K562 (cell line): ENCODE measurements around the gene ESPN. TPM values are rescaled to one million over a fixed set of nuclear protein-coding genes. Genes with fewer than 3 reads are reported as not detected.

ENCODE experiments used
- CBFA2T2 ChIP-seq: fragments of 450-650 bp; conservative IDR thresholded peaks from 2 replicates; pipeline ENCODE4 v1.6.1; 2017; ENCODE audit warnings: mild to moderate bottlenecking
- DIDO1 ChIP-seq: fragments of 450-650 bp; IDR thresholded peaks from 2 replicates; pipeline ENCODE4 v1.6.1; 2016; ENCODE audit warnings: low read depth, missing biosample characterization, missing genetic modification characterization
- E4F1 ChIP-seq: fragments of 250-450 bp; sonication (Bioruptor Pico); IDR thresholded peaks from 2 replicates; pipeline ENCODE4 v1.5.0; 2021; ENCODE audit warnings: mild to moderate bottlenecking, borderline replicate concordance
- microRNA-seq: library from miRNA; unstranded; fragments of <30 nt; microRNA quantifications from one replicate; pipeline ENCODE4, GENCODE V29; 2018; ENCODE audit warnings: borderline microRNAs expressed
- polyA plus RNA-seq, 8 experiments: library from polyadenylated mRNA; depleted of rRNA in 4 of 8; stranded (reverse) in 5 of 8; unstranded in 3 of 8; fragments of >200 nt; fragmentation: Nextera tagmentation in 2 of 8; fragmentation: Illumina TruSeq in 1 of 8; extraction: Ambion mirVana in 2 of 8; extraction: Trizol in 1 of 8; gene quantifications; 2 replicates each; pipeline versions ENCODE4 v1.2.1 to v1.2.3, GENCODE V29; 2011 to 2014; ENCODE audit warnings: inconsistent platforms in 1 of 8, missing spikeins in 1 of 8
- small RNA-seq: library from RNA; depleted of rRNA; stranded (forward); fragments of <200 nt; gene quantifications from one replicate; pipeline ENCODE3, GENCODE V24; 2014
- total RNA-seq, 7 experiments: library from RNA; depleted of rRNA in 6 of 7; stranded (reverse); fragments of >200 nt in 6 of 7; fragmentation: Illumina TruSeq in 2 of 7; extraction: Trizol in 2 of 7; gene quantifications; 2 replicates each; pipeline versions ENCODE4 v1.2.1 to v1.2.3, GENCODE V29; 2011 to 2021; ENCODE audit warnings: low replicate concordance in 1 of 7

ESPN gene
- total and polyA plus RNA-seq, 9 of the 15 experiments (the other 6 are each of a cell fraction or from before 2014, with no cell fraction given) = 0.07 to 1.2 (median 0.45) TPM; not detected in 3

DNA sequence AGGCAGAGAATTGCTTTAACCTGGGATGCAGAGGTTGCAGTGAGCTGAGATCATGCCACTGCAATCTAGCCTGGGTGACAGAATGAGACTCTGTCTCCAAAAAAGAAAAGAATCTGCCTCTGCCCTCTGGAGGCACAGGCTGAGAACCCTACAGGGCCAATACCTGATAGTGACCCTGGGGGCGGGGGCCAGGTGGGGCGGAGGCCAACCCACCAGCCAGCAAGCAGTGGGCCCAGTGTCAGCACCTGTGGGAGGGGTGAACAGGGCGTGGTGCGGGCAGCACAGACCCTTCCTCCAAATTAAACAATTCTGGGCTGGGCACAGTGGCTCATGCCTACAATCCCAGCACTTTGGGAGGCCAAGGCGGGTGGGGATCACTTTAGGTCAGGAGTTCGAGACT lies 85.9 kb downstream of the ESPN start (continued):
- TF ChIP-seq E4F1 (CRISPR knock-in tag) (no peak), DIDO1 (tag) (no peak), CBFA2T2 (no peak)

Small RNA genes within 50 kb of the gene (microRNA-seq; reads per million reads assigned to microRNA genes)
- not detected for gene MIR4252

Small RNA genes within 50 kb of the gene (small RNA-seq; reads per million reads assigned to genes)
- gene MIR4252 = not detected

Other genes with a start within 250 kb of the ESPN start
Only the 7 nearest of the 16 such genes appear.
- gene ACOT7, start 31.0 kb upstream of the ESPN start, total RNA-seq (2014; rRNA removed) = 53.3 and 72.0 TPM in 2 replicates
- gene ACOT7, start 31.0 kb upstream of the ESPN start, total RNA-seq (2014; rRNA removed; fragmentation: Illumina TruSeq; extraction: Trizol) = 8.7 and 11.6 TPM in 2 replicates
- 27.1 and 28.4 TPM in 2 replicates for gene ACOT7, start 31.0 kb upstream of the ESPN start, total RNA-seq (2015; rRNA removed; fragmentation: Illumina TruSeq; extraction: Trizol)
- gene ACOT7, start 31.0 kb upstream of the ESPN start, total RNA-seq (2021) = 92.6 and 95.5 TPM in 2 replicates
- 37.2 and 76.6 TPM in 2 replicates for gene ACOT7, start 31.0 kb upstream of the ESPN start, polyA plus RNA-seq (2011; rRNA removed)
- gene ACOT7, start 31.0 kb upstream of the ESPN start, polyA plus RNA-seq (2014; fragmentation: Illumina TruSeq; extraction: Trizol) = 50.7 and 89.2 TPM in 2 replicates
- 10 to 100 TPM in 1 of 2 experiments, 1 to 10 TPM in 1; 7.0 to 10.0 TPM for gene ACOT7, start 31.0 kb upstream of the ESPN start, polyA plus RNA-seq (2014; fragmentation: Nextera tagmentation; extraction: Ambion mirVana)
- 57.2 and 63.1 TPM in 2 replicates for gene ACOT7, start 31.0 kb upstream of the ESPN start, polyA plus RNA-seq (2014; rRNA removed)
- 0.04 and 0.05 TPM in 2 replicates for gene HES2, start 4.9 kb upstream of the ESPN start, total RNA-seq (2014; rRNA removed)
- gene HES2, start 4.9 kb upstream of the ESPN start, total RNA-seq (2014; rRNA removed; fragmentation: Illumina TruSeq; extraction: Trizol) = 0.07 TPM in 1 of 2 replicates, not detected in the other
- gene HES2, start 4.9 kb upstream of the ESPN start, total RNA-seq (2015; rRNA removed; fragmentation: Illumina TruSeq; extraction: Trizol) = not detected in 2 replicates
- gene HES2, start 4.9 kb upstream of the ESPN start, total RNA-seq (2021) = 0.18 TPM in 1 of 2 replicates, not detected in the other
- gene HES2, start 4.9 kb upstream of the ESPN start, polyA plus RNA-seq (2011; rRNA removed) = 0.08 and 0.15 TPM in 2 replicates
- gene HES2, start 4.9 kb upstream of the ESPN start, polyA plus RNA-seq (2014; fragmentation: Illumina TruSeq; extraction: Trizol) = 0.06 TPM in 2 replicates
- not detected for gene HES2, start 4.9 kb upstream of the ESPN start, polyA plus RNA-seq (2014; fragmentation: Nextera tagmentation; extraction: Ambion mirVana)
- not detected in 2 replicates for gene HES2, start 4.9 kb upstream of the ESPN start, polyA plus RNA-seq (2014; rRNA removed)
- gene TNFRSF25, start 41.4 kb downstream of the ESPN start, total RNA-seq (2014; rRNA removed) = not detected in 2 replicates
- not detected in 2 replicates for gene TNFRSF25, start 41.4 kb downstream of the ESPN start, total RNA-seq (2014; rRNA removed; fragmentation: Illumina TruSeq; extraction: Trizol)
- gene TNFRSF25, start 41.4 kb downstream of the ESPN start, total RNA-seq (2015; rRNA removed; fragmentation: Illumina TruSeq; extraction: Trizol) = not detected in 2 replicates
- gene TNFRSF25, start 41.4 kb downstream of the ESPN start, total RNA-seq (2021) = 0.49 and 0.89 TPM in 2 replicates
- 0.14 and 0.24 TPM in 2 replicates for gene TNFRSF25, start 41.4 kb downstream of the ESPN start, polyA plus RNA-seq (2011; rRNA removed)
- gene TNFRSF25, start 41.4 kb downstream of the ESPN start, polyA plus RNA-seq (2014; fragmentation: Illumina TruSeq; extraction: Trizol) = not detected in 2 replicates
- not detected for gene TNFRSF25, start 41.4 kb downstream of the ESPN start, polyA plus RNA-seq (2014; fragmentation: Nextera tagmentation; extraction: Ambion mirVana)
- not detected in 2 replicates for gene TNFRSF25, start 41.4 kb downstream of the ESPN start, polyA plus RNA-seq (2014; rRNA removed)
- 0.05 and 0.20 TPM in 2 replicates for gene PLEKHG5, start 66.9 kb downstream of the ESPN start, total RNA-seq (2014; rRNA removed)
- 0.04 TPM in 1 of 2 replicates, not detected in the other for gene PLEKHG5, start 66.9 kb downstream of the ESPN start, total RNA-seq (2014; rRNA removed; fragmentation: Illumina TruSeq; extraction: Trizol)
- not detected in 2 replicates for gene PLEKHG5, start 66.9 kb downstream of the ESPN start, total RNA-seq (2015; rRNA removed; fragmentation: Illumina TruSeq; extraction: Trizol)
- gene PLEKHG5, start 66.9 kb downstream of the ESPN start, total RNA-seq (2021) = 0.29 TPM in 2 replicates
- 0.11 and 0.16 TPM in 2 replicates for gene PLEKHG5, start 66.9 kb downstream of the ESPN start, polyA plus RNA-seq (2011; rRNA removed)
- 0.07 and 0.12 TPM in 2 replicates for gene PLEKHG5, start 66.9 kb downstream of the ESPN start, polyA plus RNA-seq (2014; fragmentation: Illumina TruSeq; extraction: Trizol)
- not detected for gene PLEKHG5, start 66.9 kb downstream of the ESPN start, polyA plus RNA-seq (2014; fragmentation: Nextera tagmentation; extraction: Ambion mirVana)
- gene PLEKHG5, start 66.9 kb downstream of the ESPN start, polyA plus RNA-seq (2014; rRNA removed) = 0.13 and 0.26 TPM in 2 replicates
- gene NOL9, start 129.7 kb downstream of the ESPN start, total RNA-seq (2014; rRNA removed) = 47.3 and 58.4 TPM in 2 replicates
- gene NOL9, start 129.7 kb downstream of the ESPN start, total RNA-seq (2014; rRNA removed; fragmentation: Illumina TruSeq; extraction: Trizol) = 62.5 and 63.6 TPM in 2 replicates
- gene NOL9, start 129.7 kb downstream of the ESPN start, total RNA-seq (2015; rRNA removed; fragmentation: Illumina TruSeq; extraction: Trizol) = 52.8 and 56.5 TPM in 2 replicates
- 76.5 and 79.3 TPM in 2 replicates for gene NOL9, start 129.7 kb downstream of the ESPN start, total RNA-seq (2021)
- gene NOL9, start 129.7 kb downstream of the ESPN start, polyA plus RNA-seq (2011; rRNA removed) = 52.3 and 52.7 TPM in 2 replicates
- gene NOL9, start 129.7 kb downstream of the ESPN start, polyA plus RNA-seq (2014; fragmentation: Illumina TruSeq; extraction: Trizol) = 25.8 and 30.1 TPM in 2 replicates
- 10 to 100 TPM in 1 of 2 experiments, 1 to 10 TPM in 1; 5.6 to 10.1 TPM for gene NOL9, start 129.7 kb downstream of the ESPN start, polyA plus RNA-seq (2014; fragmentation: Nextera tagmentation; extraction: Ambion mirVana)
- gene NOL9, start 129.7 kb downstream of the ESPN start, polyA plus RNA-seq (2014; rRNA removed) = 35.6 and 40.0 TPM in 2 replicates
- gene TAS1R1, start 130.5 kb downstream of the ESPN start, total RNA-seq (2014; rRNA removed) = not detected in 2 replicates
- gene TAS1R1, start 130.5 kb downstream of the ESPN start, total RNA-seq (2014; rRNA removed; fragmentation: Illumina TruSeq; extraction: Trizol) = not detected in 2 replicates
- not detected in 2 replicates for gene TAS1R1, start 130.5 kb downstream of the ESPN start, total RNA-seq (2015; rRNA removed; fragmentation: Illumina TruSeq; extraction: Trizol)
- gene TAS1R1, start 130.5 kb downstream of the ESPN start, total RNA-seq (2021) = not detected in 2 replicates
- gene TAS1R1, start 130.5 kb downstream of the ESPN start, polyA plus RNA-seq (2011; rRNA removed) = 0.04 and 0.06 TPM in 2 replicates
- gene TAS1R1, start 130.5 kb downstream of the ESPN start, polyA plus RNA-seq (2014; fragmentation: Illumina TruSeq; extraction: Trizol) = not detected in 2 replicates
- not detected for gene TAS1R1, start 130.5 kb downstream of the ESPN start, polyA plus RNA-seq (2014; fragmentation: Nextera tagmentation; extraction: Ambion mirVana)
- not detected in 2 replicates for gene TAS1R1, start 130.5 kb downstream of the ESPN start, polyA plus RNA-seq (2014; rRNA removed)
- 42.4 and 52.4 TPM in 2 replicates for gene ZBTB48, start 155.2 kb downstream of the ESPN start, total RNA-seq (2014; rRNA removed)
- 17.2 and 19.8 TPM in 2 replicates for gene ZBTB48, start 155.2 kb downstream of the ESPN start, total RNA-seq (2014; rRNA removed; fragmentation: Illumina TruSeq; extraction: Trizol)
- gene ZBTB48, start 155.2 kb downstream of the ESPN start, total RNA-seq (2015; rRNA removed; fragmentation: Illumina TruSeq; extraction: Trizol) = 44.5 and 55.4 TPM in 2 replicates
- gene ZBTB48, start 155.2 kb downstream of the ESPN start, total RNA-seq (2021) = 52.9 and 55.3 TPM in 2 replicates
- gene ZBTB48, start 155.2 kb downstream of the ESPN start, polyA plus RNA-seq (2011; rRNA removed) = 29.5 and 57.2 TPM in 2 replicates
- gene ZBTB48, start 155.2 kb downstream of the ESPN start, polyA plus RNA-seq (2014; fragmentation: Illumina TruSeq; extraction: Trizol) = 24.9 and 40.6 TPM in 2 replicates
- 1 to 10 TPM; 1.9 to 7.4 TPM for gene ZBTB48, start 155.2 kb downstream of the ESPN start, polyA plus RNA-seq (2014; fragmentation: Nextera tagmentation; extraction: Ambion mirVana)
- 50.9 and 66.9 TPM in 2 replicates for gene ZBTB48, start 155.2 kb downstream of the ESPN start, polyA plus RNA-seq (2014; rRNA removed)